Measurements from ENCODE around the gene JPH3. TPM values are rescaled to one million over a fixed set of nuclear protein-coding genes. Genes with fewer than 3 reads are reported as not detected.

Gene JPH3
- total and polyA plus RNA-seq, 10 of the 15 experiments (the other 5 are each of a cell fraction or from before 2014, with no cell fraction given), result 0.05 TPM; not detected in 9

GRCh38 chr16:87702325-87702811 is 100.1 kb downstream of the JPH3 start (continued):
- TF ChIP-seq MEF2A (IDR thresholded peaks at IDR 0.05; ENCODE audit: insufficient read depth, low read depth, low read length) (no peak), CTCF (IDR thresholded peaks at IDR 0.05 in 2 of 3, conservative IDR thresholded peaks at IDR 0.05 in 1 of 3; ENCODE audit: control insufficient read depth in 2 of 3, extremely low read depth in 1 of 3, insufficient read depth in 1 of 3, low read depth in 3 of 3, low read length in 3 of 3) (peak; percentile 53 to 68 (median 68)), TARDBP (IDR thresholded peaks at IDR 0.05; ENCODE audit: borderline replicate concordance) (peak; percentile 51; the same call in 1 of the 2 replicates), SPI1 (IDR thresholded peaks at IDR 0.05; ENCODE audit: borderline replicate concordance, insufficient read depth, low read depth, low read length) (0 out of 2 replicates have a peak, but pooled peaks have one; percentile 11), PAX5 (IDR thresholded peaks at IDR 0.05; ENCODE audit: borderline replicate concordance, low read depth, low read length) (0 out of 2 replicates have a peak, but pooled peaks have one; percentile 42), ZNF274 (IDR thresholded peaks at IDR 0.05; ENCODE audit: insufficient read depth, insufficient read length) (no peak), POU2F2 (IDR thresholded peaks at IDR 0.05; ENCODE audit: borderline replicate concordance, low read depth, low read length) (0 out of 3 replicates have a peak, but pooled peaks have one; percentile 34), ZNF24 (IDR thresholded peaks at IDR 0.05) (no peak), HDAC6 (IDR thresholded peaks at IDR 0.05; ENCODE audit: unreplicated experiment) (no peak), ETV6 (conservative IDR thresholded peaks at IDR 0.05 in 1 of 2, IDR thresholded peaks at IDR 0.05 in 1 of 2; ENCODE audit: borderline replicate concordance in 1 of 2, low read depth in 1 of 2) (peak in 1 of 2 experiments; percentile 59; a peak in 1 of 4 replicates), NFXL1 (IDR thresholded peaks at IDR 0.05; ENCODE audit: borderline replicate concordance) (no peak), SUPT20H (IDR thresholded peaks at IDR 0.05; ENCODE audit: borderline replicate concordance, control insufficient read depth, low read depth, low read length) (no peak), YY1 (IDR thresholded peaks at IDR 0.05; ENCODE audit: low read depth, low read length) (peak; percentile 51; the same call in 1 of the 2 replicates), SREBF1 (IDR thresholded peaks at IDR 0.05; ENCODE audit: low read length) (no peak), CREM (IDR thresholded peaks at IDR 0.05; ENCODE audit: low read depth) (0 out of 2 replicates have a peak, but pooled peaks have one; percentile 24), RB1 (IDR thresholded peaks at IDR 0.05; ENCODE audit: borderline replicate concordance) (no peak)

All from GM12878 (cell line).